Peyer's patch (tissue), 4 donors: ENCODE results near the gene PDHX. TPM values are rescaled to one million over a fixed set of nuclear protein-coding genes. Genes with fewer than 3 reads are reported as not detected.

Source experiments
- DNase-seq, 3 donors: peaks; one replicate each; pipeline ENCODE4 v3.0.0-alpha.2; 2017 to 2019
- H3K27ac ChIP-seq, 4 donors: fragments of 200-600 bp; sonication (generic); one replicate each; pipeline ENCODE4 v1.5.1; 2016 to 2019
- H3K27me3 ChIP-seq, 2 donors: fragments of 200-600 bp; sonication (generic); one replicate each; pipeline ENCODE4 v1.5.1; 2019
- H3K36me3 ChIP-seq, 3 donors: fragments of 200-600 bp; sonication (generic); one replicate each; pipeline ENCODE4 v1.5.1; 2016 to 2019
- H3K4me1 ChIP-seq, 4 donors: fragments of 200-600 bp; sonication (generic); one replicate each; pipeline ENCODE4 v1.5.1; 2016 to 2019
- H3K4me3 ChIP-seq, 4 donors: fragments of 200-600 bp; sonication (generic); 1 replicate in 3 of 4; 2 replicates in 1 of 4; pipeline ENCODE4 v1.5.1; 2016 to 2019; ENCODE audit warnings: mild to moderate bottlenecking in 1 of 4
- H3K9me3 ChIP-seq, 4 donors: fragments of 200-600 bp; sonication (generic); one replicate each; pipeline ENCODE4 v1.5.1; 2016 to 2019; ENCODE audit warnings: mild to moderate bottlenecking in 1 of 4
- POLR2A ChIP-seq, 2 donors: fragments of 450-650 bp; IDR thresholded peaks; one replicate each; pipeline ENCODE4 v1.5.1; 2017; ENCODE audit warnings: antibody characterized with exemption in 2 of 2, mild to moderate bottlenecking in 2 of 2, moderate library complexity in 2 of 2
- total RNA-seq, 4 donors: library from RNA; depleted of rRNA; stranded (reverse); fragments of >200 nt; gene quantifications; one replicate each; pipeline ENCODE4 v1.1.0, GENCODE V29; 2016
- TF ChIP-seq, protein P1 (sequence below), 6 experiments: fragments of 450-650 bp in 4 of 6; fragments of 200-600 bp in 2 of 6; sonication (generic) in 1 of 6; IDR thresholded peaks; one replicate each; pipeline ENCODE4 v1.5.1; 2017 to 2019; ENCODE audit warnings: antibody characterized with exemption in 6 of 6, mild to moderate bottlenecking in 3 of 6, moderate library complexity in 1 of 6

PDHX gene
- total RNA-seq, 4 donors from 2014 or later: 15.4 to 87.5 (median 22.4) TPM

DNA sequence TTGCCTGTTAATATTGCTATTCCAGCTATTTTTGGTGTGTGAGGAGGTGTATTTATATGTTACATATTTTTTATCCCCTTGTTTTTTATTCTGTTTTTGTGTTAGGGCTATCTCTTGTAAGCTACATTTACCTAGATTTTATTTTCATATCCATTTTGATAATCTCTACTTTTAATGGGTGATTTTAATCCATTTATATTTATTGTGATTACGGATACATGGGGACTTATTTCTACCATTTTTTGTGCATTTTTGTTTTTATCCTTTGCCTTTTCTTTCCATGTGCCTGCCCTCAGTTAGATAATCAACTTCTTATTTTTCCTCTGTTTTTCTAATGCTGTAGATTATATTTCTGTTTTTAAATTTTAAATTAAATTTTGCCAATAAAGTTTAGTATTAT, 28.3 kb downstream of the PDHX start:
- Histone ChIP-seq H3K4me3 (no peak overlapping the region), H3K9me3 (peaks cover 0 to 4% (median 0%) of the 10 kb centered on the region in 4 donors), H3K36me3 (no peaks in the 10 kb centered on the region), H3K4me1 (no peaks in the 10 kb centered on the region), H3K27me3 (no peaks in the 10 kb centered on the region), H3K27ac (no peak overlapping the region)
- no peak for TF ChIP-seq POLR2A (IDR thresholded peaks at IDR 0.05)
- TF ChIP-seq, protein P1, sequence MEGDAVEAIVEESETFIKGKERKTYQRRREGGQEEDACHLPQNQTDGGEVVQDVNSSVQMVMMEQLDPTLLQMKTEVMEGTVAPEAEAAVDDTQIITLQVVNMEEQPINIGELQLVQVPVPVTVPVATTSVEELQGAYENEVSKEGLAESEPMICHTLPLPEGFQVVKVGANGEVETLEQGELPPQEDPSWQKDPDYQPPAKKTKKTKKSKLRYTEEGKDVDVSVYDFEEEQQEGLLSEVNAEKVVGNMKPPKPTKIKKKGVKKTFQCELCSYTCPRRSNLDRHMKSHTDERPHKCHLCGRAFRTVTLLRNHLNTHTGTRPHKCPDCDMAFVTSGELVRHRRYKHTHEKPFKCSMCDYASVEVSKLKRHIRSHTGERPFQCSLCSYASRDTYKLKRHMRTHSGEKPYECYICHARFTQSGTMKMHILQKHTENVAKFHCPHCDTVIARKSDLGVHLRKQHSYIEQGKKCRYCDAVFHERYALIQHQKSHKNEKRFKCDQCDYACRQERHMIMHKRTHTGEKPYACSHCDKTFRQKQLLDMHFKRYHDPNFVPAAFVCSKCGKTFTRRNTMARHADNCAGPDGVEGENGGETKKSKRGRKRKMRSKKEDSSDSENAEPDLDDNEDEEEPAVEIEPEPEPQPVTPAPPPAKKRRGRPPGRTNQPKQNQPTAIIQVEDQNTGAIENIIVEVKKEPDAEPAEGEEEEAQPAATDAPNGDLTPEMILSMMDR (IDR thresholded peaks at IDR 0.05): no peak
- no peak for DNase-seq

DNA sequence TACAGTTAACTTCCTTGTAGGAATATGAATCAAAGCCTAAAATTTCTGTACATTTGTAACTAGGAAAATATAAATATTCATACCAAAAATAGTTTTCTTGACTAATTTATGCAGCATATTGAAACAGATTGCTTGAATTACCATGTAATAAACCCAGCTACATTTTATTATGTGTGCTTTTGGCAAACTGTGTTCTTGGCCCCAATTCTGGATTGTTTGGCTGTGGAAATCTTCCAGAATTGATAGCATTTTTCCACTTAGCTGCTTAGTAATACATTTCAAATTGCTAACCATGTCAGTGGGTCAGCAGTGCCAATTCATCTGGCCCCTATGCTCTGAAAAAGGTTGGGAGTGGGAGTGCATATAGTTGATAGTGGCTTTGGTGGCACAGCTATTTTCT, 32.3 kb downstream of the PDHX start:
- DNase-seq: no peak
- no peaks in the 10 kb centered on the region for H3K4me1 ChIP-seq
- no peak overlapping the region for H3K27ac ChIP-seq
- TF ChIP-seq, protein P1 (IDR thresholded peaks at IDR 0.05): no peak
- TF ChIP-seq POLR2A (IDR thresholded peaks at IDR 0.05): no peak
- H3K27me3 ChIP-seq: no peaks in the 10 kb centered on the region
- no peak overlapping the region for H3K4me3 ChIP-seq
- no peaks in the 10 kb centered on the region for H3K36me3 ChIP-seq
- H3K9me3 ChIP-seq: peaks cover 0 to 4% (median 0%) of the 10 kb centered on the region in 4 donors

DNA sequence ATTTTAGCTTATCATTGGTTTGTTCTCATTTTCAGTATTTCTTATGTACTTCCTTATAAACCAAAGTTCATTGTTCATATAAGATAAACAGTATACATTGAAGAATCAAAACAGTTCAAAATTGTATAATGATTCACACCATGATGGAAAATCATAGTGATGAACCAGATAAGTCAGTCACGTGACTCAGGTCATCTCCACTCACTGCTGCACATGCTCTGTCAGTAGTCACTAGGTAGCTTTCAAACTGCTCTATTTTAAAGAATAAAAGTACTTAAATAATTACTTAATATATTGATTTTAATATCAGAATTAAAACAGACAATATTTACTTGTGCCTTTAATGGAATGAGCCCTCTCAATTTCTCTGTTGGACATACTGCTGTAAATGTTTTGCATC, 37.5 kb downstream of the PDHX start:
- H3K27ac ChIP-seq: no peak overlapping the region
- no peaks in the 10 kb centered on the region for H3K27me3 ChIP-seq
- DNase-seq: no peak
- H3K9me3 ChIP-seq: no peaks in the 10 kb centered on the region
- TF ChIP-seq POLR2A (IDR thresholded peaks at IDR 0.05): no peak
- TF ChIP-seq, protein P1 (IDR thresholded peaks at IDR 0.05): no peak
- no peaks in the 10 kb centered on the region for H3K4me1 ChIP-seq
- H3K4me3 ChIP-seq: no peak overlapping the region
- no peaks in the 10 kb centered on the region for H3K36me3 ChIP-seq

DNA sequence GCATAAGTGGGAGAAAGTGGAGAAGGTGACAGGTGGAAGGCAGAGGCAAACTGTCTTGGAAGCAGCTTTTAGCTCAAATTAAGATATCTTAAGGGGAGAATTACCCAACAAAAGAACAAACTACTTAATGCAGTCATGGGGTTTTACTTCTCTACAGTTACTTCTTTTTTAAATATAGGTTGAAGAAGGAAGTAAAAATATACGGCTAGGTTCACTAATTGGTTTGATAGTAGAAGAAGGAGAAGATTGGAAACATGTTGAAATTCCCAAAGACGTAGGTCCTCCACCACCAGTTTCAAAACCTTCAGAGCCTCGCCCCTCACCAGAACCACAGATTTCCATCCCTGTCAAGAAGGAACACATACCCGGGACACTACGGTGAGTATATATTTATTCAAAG, 40.8 kb downstream of the PDHX start:
- DNase-seq: no peak
- H3K9me3 ChIP-seq: no peaks in the 10 kb centered on the region
- H3K36me3 ChIP-seq: no peaks in the 10 kb centered on the region
- no peak overlapping the region for H3K27ac ChIP-seq
- no peak for TF ChIP-seq POLR2A (IDR thresholded peaks at IDR 0.05)
- TF ChIP-seq, protein P1 (IDR thresholded peaks at IDR 0.05): no peak
- H3K4me3 ChIP-seq: no peak overlapping the region
- H3K27me3 ChIP-seq: no peaks in the 10 kb centered on the region
- no peaks in the 10 kb centered on the region for H3K4me1 ChIP-seq

DNA sequence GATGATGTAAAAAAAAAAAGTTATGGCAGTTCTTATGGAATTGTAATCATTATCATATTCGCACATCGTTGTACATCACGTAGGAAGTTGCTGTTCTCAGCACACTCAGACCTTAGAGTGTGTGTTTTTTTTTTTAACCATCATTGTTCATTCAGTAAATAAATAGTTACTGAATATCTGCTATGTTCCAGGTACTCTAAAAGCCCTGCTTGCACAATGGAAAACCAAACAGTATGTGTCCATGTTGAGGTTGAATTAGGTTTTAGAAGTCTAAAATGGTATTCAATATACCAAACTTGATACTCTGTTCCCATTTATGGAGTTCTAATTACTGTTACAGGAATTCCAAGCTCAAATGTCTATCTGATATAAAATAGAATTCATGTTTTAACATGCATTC, 41.2 kb downstream of the PDHX start:
- no peak for TF ChIP-seq POLR2A (IDR thresholded peaks at IDR 0.05)
- TF ChIP-seq, protein P1 (IDR thresholded peaks at IDR 0.05): no peak
- Histone ChIP-seq H3K36me3 (no peaks in the 10 kb centered on the region), H3K9me3 (no peaks in the 10 kb centered on the region), H3K4me1 (no peaks in the 10 kb centered on the region), H3K27ac (no peak overlapping the region), H3K4me3 (no peak overlapping the region), H3K27me3 (no peaks in the 10 kb centered on the region)
- DNase-seq: no peak

DNA sequence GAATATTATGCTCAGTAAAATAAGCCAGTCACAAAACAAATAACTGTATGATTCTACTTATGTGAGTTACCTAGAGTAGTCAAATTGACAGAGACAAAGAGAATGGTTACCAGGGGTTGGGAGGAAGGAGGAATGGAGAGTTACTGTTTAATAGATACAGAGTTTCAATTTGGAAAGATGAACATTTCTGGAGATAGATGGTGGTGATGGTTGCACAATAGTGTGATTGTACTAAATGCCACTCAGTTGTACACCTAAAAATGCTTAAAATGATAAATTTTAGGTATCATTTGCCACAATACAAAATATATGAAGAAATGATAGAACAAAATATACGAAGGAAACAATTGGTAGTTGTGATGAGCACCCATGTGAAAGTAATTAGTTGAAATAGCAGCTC, 43.4 kb downstream of the PDHX start:
- Histone ChIP-seq H3K36me3 (peaks cover 0 to 4% (median 0%) of the 10 kb centered on the region in 3 donors), H3K9me3 (no peaks in the 10 kb centered on the region), H3K27ac (no peak overlapping the region), H3K4me1 (no peaks in the 10 kb centered on the region), H3K4me3 (no peak overlapping the region), H3K27me3 (no peaks in the 10 kb centered on the region)
- TF ChIP-seq POLR2A (IDR thresholded peaks at IDR 0.05): no peak
- TF ChIP-seq, protein P1 (IDR thresholded peaks at IDR 0.05): no peak
- DNase-seq: no peak
